ENCODE data around the gene SLC9A8.

The SLC9A8 gene

GRCh38 chr20:49846206-49846807 lies 33.7 kb downstream of the SLC9A8 start:
- H2AFZ ChIP-seq (ENCODE audit: low read depth) = no peak overlapping the region
- H3K27ac ChIP-seq = no peak overlapping the region
- H3K36me3 ChIP-seq (ENCODE audit: insufficient read depth) = no peaks in the 10 kb centered on the region
- H4K20me1 ChIP-seq (ENCODE audit: insufficient read depth) = no peaks in the 10 kb centered on the region
- no peaks in the 10 kb centered on the region for H3K79me2 ChIP-seq (ENCODE audit: insufficient read depth, low read depth)
- H3K4me2 ChIP-seq = no peak overlapping the region
- no peak overlapping the region for H3K9ac ChIP-seq
- peak; percentile 85 for TF ChIP-seq CTCF (conservative IDR thresholded peaks at IDR 0.05; ENCODE audit: low read depth, low read length)
- H3K4me1 ChIP-seq (ENCODE audit: low read depth, poor library complexity, severe bottlenecking) = peaks cover 27% of the 10 kb centered on the region
- H3K27me3 ChIP-seq (ENCODE audit: insufficient read depth, low read depth) = no peaks in the 10 kb centered on the region
- H3K4me3 ChIP-seq (IDR thresholded peaks at IDR 0.05; ENCODE audit: insufficient read depth, low read depth, low read length) = no peak overlapping the region

DNA sequence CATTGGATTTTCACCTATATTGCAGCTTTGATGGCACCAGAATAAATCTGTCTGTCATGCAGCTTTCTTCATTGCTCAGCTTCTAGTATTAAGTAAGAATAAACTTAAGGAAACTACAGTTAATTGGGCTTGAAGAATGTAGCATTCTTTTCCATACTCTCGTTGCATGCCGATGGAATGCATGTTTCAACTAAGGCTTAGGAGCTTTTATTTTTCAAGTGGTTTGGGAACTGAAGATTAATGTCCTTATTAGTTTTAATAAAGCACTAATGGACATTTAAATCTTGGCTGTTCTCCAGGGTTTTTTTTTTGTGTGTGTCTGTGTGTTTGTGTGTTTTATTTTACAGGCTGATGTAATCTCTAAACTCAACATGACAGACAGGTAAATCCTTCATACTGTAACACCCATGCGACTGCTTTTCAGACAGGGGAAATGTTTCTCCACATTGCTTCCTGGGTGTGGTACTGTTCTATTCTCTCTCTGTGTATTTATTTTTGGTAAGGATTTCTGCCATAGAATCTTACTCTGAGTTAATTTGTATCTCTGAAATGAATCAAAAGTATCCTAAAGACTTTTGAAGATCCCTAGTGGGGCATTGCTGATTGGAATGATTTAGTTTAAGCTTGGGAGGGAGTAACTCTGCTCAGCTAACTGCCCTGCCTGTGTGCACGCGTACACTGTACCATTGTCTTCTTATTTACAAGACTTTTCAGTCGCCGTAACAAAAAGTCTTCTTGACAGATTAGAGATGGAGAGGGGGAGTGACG lies 38.0 kb downstream of the SLC9A8 start:
- TF ChIP-seq CTCF (conservative IDR thresholded peaks at IDR 0.05; ENCODE audit: low read depth, low read length) = no peak
- H3K36me3 ChIP-seq (ENCODE audit: insufficient read depth) = no peaks in the 10 kb centered on the region
- no peak overlapping the region for H3K4me2 ChIP-seq
- no peaks in the 10 kb centered on the region for H3K27me3 ChIP-seq (ENCODE audit: insufficient read depth, low read depth)
- no peak overlapping the region for H3K27ac ChIP-seq
- no peaks in the 10 kb centered on the region for H3K79me2 ChIP-seq (ENCODE audit: insufficient read depth, low read depth)
- no peaks in the 10 kb centered on the region for H4K20me1 ChIP-seq (ENCODE audit: insufficient read depth)
- H2AFZ ChIP-seq (ENCODE audit: low read depth) = no peak overlapping the region
- H3K9ac ChIP-seq = no peak overlapping the region
- H3K4me3 ChIP-seq (IDR thresholded peaks at IDR 0.05; ENCODE audit: insufficient read depth, low read depth, low read length) = no peak overlapping the region
- peaks cover 23% of the 10 kb centered on the region for H3K4me1 ChIP-seq (ENCODE audit: low read depth, poor library complexity, severe bottlenecking)

DNA sequence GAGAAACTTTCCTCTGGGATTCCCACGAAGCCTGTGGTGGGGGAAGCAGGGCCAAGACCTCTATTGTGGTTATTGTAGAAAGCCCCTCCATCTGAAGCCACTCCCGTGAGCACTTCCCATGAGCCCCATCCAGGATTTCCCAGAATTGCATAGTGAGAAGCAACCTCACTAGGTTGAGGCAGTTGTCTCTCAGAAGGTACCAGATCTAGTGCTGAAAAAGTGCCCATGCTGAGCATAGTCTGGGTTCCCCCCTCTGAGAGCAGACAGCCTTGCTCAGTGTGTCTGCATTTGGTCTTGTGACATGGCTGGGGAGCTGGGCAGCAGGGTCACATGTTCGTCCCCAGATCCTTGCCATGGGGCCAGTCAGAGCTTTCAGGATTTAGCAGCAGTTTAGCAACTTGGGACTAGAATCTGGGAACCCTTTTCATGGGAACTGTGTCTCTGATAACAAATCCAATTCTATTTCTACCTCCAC lies 38.6 kb downstream of the SLC9A8 start:
- TF ChIP-seq CTCF (conservative IDR thresholded peaks at IDR 0.05; ENCODE audit: low read depth, low read length) = no peak
- Histone ChIP-seq H3K4me2 (no peak overlapping the region), H3K27ac (no peak overlapping the region), H3K27me3 (ENCODE audit: insufficient read depth, low read depth) (no peaks in the 10 kb centered on the region), H3K9ac (no peak overlapping the region), H3K4me3 (IDR thresholded peaks at IDR 0.05; ENCODE audit: insufficient read depth, low read depth, low read length) (no peak overlapping the region), H3K79me2 (ENCODE audit: insufficient read depth, low read depth) (no peaks in the 10 kb centered on the region), H3K36me3 (ENCODE audit: insufficient read depth) (no peaks in the 10 kb centered on the region; the same call in 1 of the 2 replicates), H3K4me1 (ENCODE audit: low read depth, poor library complexity, severe bottlenecking) (peaks cover 18% of the 10 kb centered on the region), H2AFZ (ENCODE audit: low read depth) (no peak overlapping the region), H4K20me1 (ENCODE audit: insufficient read depth) (no peaks in the 10 kb centered on the region)

GRCh38 chr20:49851991-49852390 lies 39.4 kb downstream of the SLC9A8 start:
- Histone ChIP-seq H3K27ac (no peak overlapping the region), H3K4me2 (no peak overlapping the region), H3K27me3 (ENCODE audit: insufficient read depth, low read depth) (no peaks in the 10 kb centered on the region), H3K4me3 (IDR thresholded peaks at IDR 0.05; ENCODE audit: insufficient read depth, low read depth, low read length) (no peak overlapping the region), H3K9ac (no peak overlapping the region), H2AFZ (ENCODE audit: low read depth) (no peak overlapping the region), H3K36me3 (ENCODE audit: insufficient read depth) (no peaks in the 10 kb centered on the region; the same call in 1 of the 2 replicates), H4K20me1 (ENCODE audit: insufficient read depth) (no peaks in the 10 kb centered on the region), H3K4me1 (ENCODE audit: low read depth, poor library complexity, severe bottlenecking) (peaks cover 11% of the 10 kb centered on the region), H3K79me2 (ENCODE audit: insufficient read depth, low read depth) (no peaks in the 10 kb centered on the region)
- no peak for TF ChIP-seq CTCF (conservative IDR thresholded peaks at IDR 0.05; ENCODE audit: low read depth, low read length)
